Keratinocyte (primary cell): ENCODE results near the gene MED16. TPM values are rescaled to one million over a fixed set of nuclear protein-coding genes. Genes with fewer than 3 reads are reported as not detected.

Experiments
- DNase-seq: peaks from one replicate; pipeline ENCODE4 v3.0.0-alpha.2; 2011; ENCODE audit warnings: low read depth, missing footprints, low spot score
- FAIRE-seq: peaks from 2 replicates; lab custom pipeline; 2011; peaks lifted over from hg19 to GRCh38; lab: Jason Lieb, UNC
- H2AFZ ChIP-seq: 2 replicates; pipeline ENCODE4 v1.6.0; 2012; ENCODE audit warnings: low read length, control low read depth, inconsistent platforms; ENCODE audit not compliant: control insufficient read depth
- H3K27ac ChIP-seq: 2 replicates; pipeline ENCODE4 v1.5.1; 2011; ENCODE audit warnings: low read length; ENCODE audit not compliant: control insufficient read depth, insufficient read depth
- H3K27me3 ChIP-seq: 3 replicates; pipeline ENCODE4 v1.6.0; 2011; ENCODE audit warnings: low read length; ENCODE audit not compliant: control insufficient read depth, insufficient read depth; ENCODE audit errors: extremely low read depth
- H3K36me3 ChIP-seq, 2 experiments: 2 replicates in 1 of 2; 3 replicates in 1 of 2; pipeline ENCODE4 v1.5.1; 2011; ENCODE audit warnings: low read length in 2 of 2, mild to moderate bottlenecking in 1 of 2; ENCODE audit not compliant: control insufficient read depth in 2 of 2, insufficient read depth in 2 of 2; ENCODE audit errors: extremely low read depth in 1 of 2
- H3K4me1 ChIP-seq: 3 replicates; pipeline ENCODE4 v1.5.1; 2011; ENCODE audit warnings: low read length; ENCODE audit not compliant: control insufficient read depth, insufficient read depth; ENCODE audit errors: extremely low read depth
- H3K4me2 ChIP-seq: 3 replicates; pipeline ENCODE4 v1.6.0; 2011; ENCODE audit warnings: low read depth, low read length; ENCODE audit not compliant: control insufficient read depth, insufficient read depth; ENCODE audit errors: extremely low read depth
- H3K4me3 ChIP-seq, 3 experiments: fragments of 200-600 bp in 1 of 3; sonication (generic) in 1 of 3; 2 replicates in 2 of 3; 3 replicates in 1 of 3; pipeline ENCODE4 v1.5.1; 2011 to 2016; ENCODE audit warnings: low read length in 3 of 3, mild to moderate bottlenecking in 3 of 3, control low read depth in 2 of 3, inconsistent platforms in 1 of 3, low read depth in 1 of 3, mixed read lengths in 1 of 3, mixed run types in 1 of 3, moderate library complexity in 1 of 3; ENCODE audit not compliant: control insufficient read depth in 2 of 3, insufficient read depth in 2 of 3; ENCODE audit errors: extremely low read depth in 1 of 3
- H3K79me2 ChIP-seq: 2 replicates; pipeline ENCODE4 v1.6.0; 2012; ENCODE audit warnings: low read length; ENCODE audit not compliant: control insufficient read depth, insufficient read depth
- H3K9ac ChIP-seq: 3 replicates; pipeline ENCODE4 v1.6.0; 2011; ENCODE audit warnings: low read length; ENCODE audit not compliant: control insufficient read depth, insufficient read depth; ENCODE audit errors: extremely low read depth
- H3K9me1 ChIP-seq: 3 replicates; pipeline ENCODE4 v1.6.0; 2011; ENCODE audit warnings: low read length; ENCODE audit not compliant: control insufficient read depth, insufficient read depth; ENCODE audit errors: extremely low read depth
- H3K9me3 ChIP-seq: 2 replicates; pipeline ENCODE4 v1.5.1; 2012; ENCODE audit warnings: low read depth, low read length; ENCODE audit not compliant: control insufficient read depth
- H4K20me1 ChIP-seq: 3 replicates; pipeline ENCODE4 v1.6.0; 2011; ENCODE audit warnings: low read length; ENCODE audit not compliant: control insufficient read depth, insufficient read depth; ENCODE audit errors: extremely low read depth
- CTCF ChIP-seq, 3 experiments: IDR thresholded peaks in 1 of 3; conservative IDR thresholded peaks in 1 of 3; optimal IDR thresholded peaks in 1 of 3; 2 replicates in 2 of 3; 3 replicates in 1 of 3; pipeline versions ENCODE3 to v1.5.1; 2011; ENCODE audit warnings: low read length in 3 of 3, mild to moderate bottlenecking in 3 of 3, moderate library complexity in 2 of 3, control low read depth in 1 of 3, inconsistent platforms in 1 of 3; ENCODE audit not compliant: insufficient read depth in 2 of 3; ENCODE audit errors: extremely low read depth in 1 of 3
- EZH2 ChIP-seq: IDR thresholded peaks from one replicate; pipeline ENCODE4 v1.6.1; 2012; ENCODE audit warnings: inconsistent platforms, mild to moderate bottlenecking, low read length, moderate library complexity
- dilution Hi-C: fragments of 300-500 bp; cut with MboI; formaldehyde crosslinking; loops from one replicate; pipeline ENCODE4 v1.7.0; 2020; ENCODE audit warnings: low sequenced_read_pairs; ENCODE audit not compliant: extremely low pct_ligation_motif_present
- polyA plus RNA-seq, 5 experiments: library from polyadenylated mRNA; depleted of rRNA in 3 of 5; stranded (reverse) in 3 of 5; stranded (forward) in 1 of 5; unstranded in 1 of 5; fragments of >200 nt; gene quantifications; 1 replicate in 1 of 5; 2 replicates in 3 of 5; 3 replicates in 1 of 5; pipeline versions ENCODE4 v1.2.1 to v1.2.3, GENCODE V29; 2011 to 2012; ENCODE audit warnings: missing spikeins in 2 of 5, low read depth in 1 of 5, low replicate concordance in 1 of 5

The MED16 gene
- polyA plus RNA-seq, 1 donor (not counting 4 experiments of a cell fraction or from before 2014, with no cell fraction given): 9.7 TPM

- Histone ChIP-seq H3K9me1 (no peaks in the 10 kb centered on the region), H4K20me1 (no peaks in the 10 kb centered on the region), H2AFZ (no peak overlapping the region), H3K36me3 (peaks cover 9 to 10% of the 10 kb centered on the region in 2 experiments), H3K79me2 (no peaks in the 10 kb centered on the region), H3K4me1 (peaks cover 2% of the 10 kb centered on the region), H3K4me2 (no peak overlapping the region), H3K9me3 (no peaks in the 10 kb centered on the region), H3K9ac (no peak overlapping the region), H3K27me3 (no peaks in the 10 kb centered on the region), H3K27ac (no peak overlapping the region), H3K4me3 (no peak overlapping the region)
- dilution Hi-C loops: no loop called here
- DNase-seq (no peak), FAIRE-seq (no peak)
- no peak for TF ChIP-seq EZH2
- no peak for TF ChIP-seq CTCF (optimal IDR thresholded peaks at IDR 0.05 in 1 of 3, IDR thresholded peaks at IDR 0.05 in 1 of 3, conservative IDR thresholded peaks at IDR 0.05 in 1 of 3; ENCODE audit: extremely low read depth in 1 of 3, insufficient read depth in 2 of 3, low read length in 3 of 3)
Measured at GRCh38 chr19:888581-889385, 4.2 kb downstream of the MED16 start.

GRCh38 chr19:887599-887998 is 5.4 kb downstream of the MED16 start:
- Histone ChIP-seq H3K9me1 (no peaks in the 10 kb centered on the region), H3K4me3 (no peak overlapping the region), H3K4me2 (no peak overlapping the region), H3K27ac (no peak overlapping the region), H3K9me3 (no peaks in the 10 kb centered on the region), H3K27me3 (no peaks in the 10 kb centered on the region), H3K9ac (no peak overlapping the region), H2AFZ (no peak overlapping the region), H3K36me3 (peaks cover 9 to 13% of the 10 kb centered on the region in 2 experiments), H3K4me1 (peaks cover 6% of the 10 kb centered on the region), H4K20me1 (peaks cover 2% of the 10 kb centered on the region), H3K79me2 (no peaks in the 10 kb centered on the region)
- DNase-seq (no peak), FAIRE-seq (no peak)
- dilution Hi-C loops: no loop called here
- TF ChIP-seq CTCF (optimal IDR thresholded peaks at IDR 0.05 in 1 of 3, IDR thresholded peaks at IDR 0.05 in 1 of 3, conservative IDR thresholded peaks at IDR 0.05 in 1 of 3; ENCODE audit: extremely low read depth in 1 of 3, insufficient read depth in 2 of 3, low read length in 3 of 3) (no peak), EZH2 (no peak)
